Nephron progenitor cell (in vitro differentiated cells): ENCODE measurements around the gene FBXL5.

Source experiments
- DNase-seq: peaks from one replicate; pipeline ENCODE4 v3.0.0; 2021
- H3K27ac Mint-ChIP-seq: 2 replicates; pipeline ENCODE4 v1.8.0; 2021; ENCODE audit warnings: mild to moderate bottlenecking, moderate library complexity, mixed read lengths
- H3K27me3 Mint-ChIP-seq: 2 replicates; pipeline ENCODE4 v1.8.0; 2021; ENCODE audit warnings: mild to moderate bottlenecking, low read depth, mixed read lengths; ENCODE audit not compliant: poor library complexity
- H3K36me3 Mint-ChIP-seq: 2 replicates; pipeline ENCODE4 v1.8.0; 2021; ENCODE audit warnings: low read depth, mixed read lengths
- H3K4me1 Mint-ChIP-seq: 2 replicates; pipeline ENCODE4 v1.8.0; 2021; ENCODE audit warnings: mixed read lengths
- H3K4me3 Mint-ChIP-seq: 2 replicates; pipeline ENCODE4 v1.8.0; 2021; ENCODE audit warnings: mild to moderate bottlenecking, moderate library complexity, mixed read lengths
- H3K9me3 Mint-ChIP-seq: 2 replicates; pipeline ENCODE4 v1.8.0; 2021; ENCODE audit warnings: mild to moderate bottlenecking, moderate library complexity, mixed read lengths
- TF ChIP-seq, protein P1 (sequence below): fragments of 200-600 bp; sonication (generic); IDR thresholded peaks from 2 replicates; pipeline ENCODE4 v1.5.0; 2021; ENCODE audit warnings: antibody characterized with exemption

FBXL5 gene

DNA sequence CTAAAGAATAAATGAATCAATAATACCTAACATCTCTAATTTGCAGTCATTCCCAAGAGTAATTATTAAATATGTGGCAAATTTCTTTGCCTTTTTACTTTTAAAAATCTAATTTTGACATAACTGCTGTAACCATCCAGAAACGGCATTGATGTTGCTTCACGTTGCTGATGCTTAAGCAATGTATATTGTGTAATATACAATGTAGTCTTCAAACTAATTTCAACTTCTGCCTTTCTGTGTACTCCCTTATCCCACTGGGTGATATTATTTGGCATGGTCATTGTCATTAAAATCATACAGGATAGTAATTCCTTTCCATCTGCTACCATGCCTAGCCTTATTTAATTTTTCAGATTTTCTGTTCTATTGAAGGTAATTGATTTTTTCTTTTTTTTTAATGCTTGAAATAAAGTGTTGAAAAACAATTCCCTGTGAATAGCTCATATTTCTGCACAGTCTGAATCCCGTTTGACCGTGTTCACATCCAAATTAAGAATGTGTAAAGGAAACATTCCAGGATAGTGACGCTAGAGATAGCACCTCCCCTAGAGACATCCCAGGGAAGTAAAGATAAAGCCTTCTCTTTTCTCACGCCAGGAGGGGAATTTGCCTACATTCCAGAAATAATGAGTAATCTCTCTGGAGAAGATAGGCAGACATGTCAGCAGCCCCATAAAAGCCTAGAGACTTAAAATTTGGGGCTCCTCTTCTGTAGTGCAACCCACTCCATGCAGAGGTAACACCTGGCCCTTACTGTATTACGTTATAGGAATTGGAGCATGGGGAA, 35.1 kb upstream of the FBXL5 start:
- Mint-ChIP-seq H3K4me3 (no peak overlapping the region), H3K9me3 (peaks cover 7% of the 10 kb centered on the region), H3K27me3 (no peaks in the 10 kb centered on the region), H3K36me3 (peaks cover 53% of the 10 kb centered on the region), H3K4me1 (peaks cover 4% of the 10 kb centered on the region), H3K27ac (peak overlapping the region; percentile 40)
- TF ChIP-seq, protein P1, sequence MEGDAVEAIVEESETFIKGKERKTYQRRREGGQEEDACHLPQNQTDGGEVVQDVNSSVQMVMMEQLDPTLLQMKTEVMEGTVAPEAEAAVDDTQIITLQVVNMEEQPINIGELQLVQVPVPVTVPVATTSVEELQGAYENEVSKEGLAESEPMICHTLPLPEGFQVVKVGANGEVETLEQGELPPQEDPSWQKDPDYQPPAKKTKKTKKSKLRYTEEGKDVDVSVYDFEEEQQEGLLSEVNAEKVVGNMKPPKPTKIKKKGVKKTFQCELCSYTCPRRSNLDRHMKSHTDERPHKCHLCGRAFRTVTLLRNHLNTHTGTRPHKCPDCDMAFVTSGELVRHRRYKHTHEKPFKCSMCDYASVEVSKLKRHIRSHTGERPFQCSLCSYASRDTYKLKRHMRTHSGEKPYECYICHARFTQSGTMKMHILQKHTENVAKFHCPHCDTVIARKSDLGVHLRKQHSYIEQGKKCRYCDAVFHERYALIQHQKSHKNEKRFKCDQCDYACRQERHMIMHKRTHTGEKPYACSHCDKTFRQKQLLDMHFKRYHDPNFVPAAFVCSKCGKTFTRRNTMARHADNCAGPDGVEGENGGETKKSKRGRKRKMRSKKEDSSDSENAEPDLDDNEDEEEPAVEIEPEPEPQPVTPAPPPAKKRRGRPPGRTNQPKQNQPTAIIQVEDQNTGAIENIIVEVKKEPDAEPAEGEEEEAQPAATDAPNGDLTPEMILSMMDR, result no peak
- no peak for DNase-seq

DNA sequence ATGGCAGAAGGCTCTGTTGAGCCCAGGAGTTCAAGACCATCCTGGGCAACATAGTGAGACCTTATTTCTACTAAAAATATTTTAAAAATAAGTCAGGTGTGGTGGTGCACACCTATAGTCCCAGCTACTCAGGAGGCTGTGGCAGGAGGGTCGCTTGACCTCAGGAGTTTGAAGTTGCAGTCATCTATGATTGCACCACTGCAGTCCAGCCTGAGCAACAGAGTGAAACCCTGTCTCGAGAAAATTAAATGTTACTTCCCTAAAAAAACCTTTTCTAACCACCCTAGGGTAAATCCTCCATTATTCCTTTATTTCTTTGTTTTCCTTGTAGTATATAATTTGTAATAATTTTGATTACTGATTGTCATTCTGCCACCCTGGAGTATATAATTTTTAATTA, 34.4 kb upstream of the FBXL5 start:
- TF ChIP-seq, protein P1, result no peak
- Mint-ChIP-seq H3K4me1 (peaks cover 1% of the 10 kb centered on the region), H3K27ac (no peak overlapping the region), H3K9me3 (peaks cover 7% of the 10 kb centered on the region), H3K36me3 (peaks cover 57% of the 10 kb centered on the region), H3K27me3 (no peaks in the 10 kb centered on the region), H3K4me3 (no peak overlapping the region)
- DNase-seq, result no peak

DNA sequence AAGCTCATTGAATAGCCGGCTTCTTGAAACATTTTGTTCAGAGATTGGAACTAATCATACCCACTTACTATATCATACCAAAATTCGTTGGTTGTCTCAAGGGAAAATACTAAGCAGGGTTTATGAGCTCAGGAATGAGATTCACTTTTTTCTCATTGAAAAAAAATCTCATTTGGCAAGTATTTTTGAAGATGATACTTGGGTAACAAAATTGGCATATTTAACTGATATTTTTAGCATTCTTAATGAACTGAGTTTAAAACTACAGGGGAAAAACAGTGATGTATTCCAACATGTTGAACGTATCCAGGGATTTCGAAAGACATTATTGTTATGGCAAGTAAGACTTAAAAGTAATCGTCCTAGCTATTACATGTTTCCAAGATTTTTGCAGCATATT, 32.9 kb upstream of the FBXL5 start:
- no peaks in the 10 kb centered on the region for H3K27me3 Mint-ChIP-seq
- peak overlapping the region; percentile 44 for H3K27ac Mint-ChIP-seq
- no peak overlapping the region for H3K4me3 Mint-ChIP-seq
- H3K4me1 Mint-ChIP-seq, result peaks cover 16% of the 10 kb centered on the region
- peaks cover 52% of the 10 kb centered on the region for H3K36me3 Mint-ChIP-seq
- TF ChIP-seq, protein P1, result no peak
- H3K9me3 Mint-ChIP-seq, result no peaks in the 10 kb centered on the region
- no peak for DNase-seq

DNA sequence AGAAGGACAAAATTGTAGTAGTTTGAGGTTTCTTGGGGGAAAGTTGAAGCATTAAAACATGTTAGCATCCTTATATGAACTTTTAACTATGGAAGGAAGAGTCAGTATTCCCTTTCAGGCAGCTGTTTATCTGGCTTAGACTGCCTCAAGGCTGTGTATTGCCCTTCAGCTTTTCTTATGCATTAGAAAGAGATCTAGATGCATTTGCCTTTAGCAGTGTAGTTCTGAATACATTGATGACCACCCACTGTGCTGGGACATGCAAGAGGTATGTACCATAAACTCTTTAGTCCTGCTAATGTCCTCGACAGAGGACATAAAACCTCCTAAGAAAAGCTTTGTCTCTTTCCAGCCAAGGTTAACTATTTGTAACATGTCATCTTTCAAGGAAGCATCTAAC, 29.3 kb upstream of the FBXL5 start:
- H3K36me3 Mint-ChIP-seq, result peaks cover 53% of the 10 kb centered on the region
- no peak for DNase-seq
- TF ChIP-seq, protein P1, result no peak
- H3K9me3 Mint-ChIP-seq, result peaks cover 7% of the 10 kb centered on the region
- H3K4me3 Mint-ChIP-seq, result peak overlapping the region; percentile 35
- no peak overlapping the region for H3K27ac Mint-ChIP-seq
- H3K4me1 Mint-ChIP-seq, result peaks cover 32% of the 10 kb centered on the region
- no peaks in the 10 kb centered on the region for H3K27me3 Mint-ChIP-seq

DNA sequence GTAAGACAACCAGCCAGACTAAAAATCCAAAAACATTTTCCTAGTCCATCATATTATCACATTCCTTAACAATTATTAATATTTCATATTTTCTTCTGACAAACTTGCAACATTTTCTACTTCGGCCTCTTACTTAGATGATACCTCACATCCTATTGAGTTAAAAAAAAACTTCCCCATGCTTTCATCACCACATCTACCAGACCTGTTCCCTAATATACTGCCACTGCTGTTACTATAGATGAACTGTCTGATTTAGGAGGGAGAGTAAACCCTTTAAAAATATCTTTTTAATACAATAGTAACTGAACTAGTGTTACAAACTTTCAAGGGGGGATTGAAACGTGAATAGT, 28.0 kb upstream of the FBXL5 start:
- no peak for DNase-seq
- no peaks in the 10 kb centered on the region for H3K27me3 Mint-ChIP-seq
- H3K9me3 Mint-ChIP-seq, result peaks cover 8% of the 10 kb centered on the region
- peak overlapping the region; percentile 100 for H3K27ac Mint-ChIP-seq
- TF ChIP-seq, protein P1, result no peak
- peak overlapping the region; percentile 97 for H3K4me3 Mint-ChIP-seq
- H3K4me1 Mint-ChIP-seq, result peaks cover 39% of the 10 kb centered on the region
- peaks cover 46% of the 10 kb centered on the region for H3K36me3 Mint-ChIP-seq
